Measurements from ENCODE around the gene MCRIP2. TPM values are rescaled to one million over a fixed set of nuclear protein-coding genes. Genes with fewer than 3 reads are reported as not detected.

Gene MCRIP2
- total RNA-seq, 4 donors from 2014 or later = 61.3 to 124 (median 69.1) TPM

- intact Hi-C loops (cut with DNase I) = no loop called here
- no peaks in the 10 kb centered on the region for H3K36me3 ChIP-seq
- H3K27ac ChIP-seq = no peak overlapping the region
- no peaks in the 10 kb centered on the region for H3K9me3 ChIP-seq
- DNase-seq = no peak
- H3K4me1 ChIP-seq = peaks cover 28 to 42% of the 10 kb centered on the region in 2 donors
- 77 to 79% methylated on average over 7 to 8 of the region's 9 CpGs for WGBS, 2 donors
- TF ChIP-seq, protein P1, sequence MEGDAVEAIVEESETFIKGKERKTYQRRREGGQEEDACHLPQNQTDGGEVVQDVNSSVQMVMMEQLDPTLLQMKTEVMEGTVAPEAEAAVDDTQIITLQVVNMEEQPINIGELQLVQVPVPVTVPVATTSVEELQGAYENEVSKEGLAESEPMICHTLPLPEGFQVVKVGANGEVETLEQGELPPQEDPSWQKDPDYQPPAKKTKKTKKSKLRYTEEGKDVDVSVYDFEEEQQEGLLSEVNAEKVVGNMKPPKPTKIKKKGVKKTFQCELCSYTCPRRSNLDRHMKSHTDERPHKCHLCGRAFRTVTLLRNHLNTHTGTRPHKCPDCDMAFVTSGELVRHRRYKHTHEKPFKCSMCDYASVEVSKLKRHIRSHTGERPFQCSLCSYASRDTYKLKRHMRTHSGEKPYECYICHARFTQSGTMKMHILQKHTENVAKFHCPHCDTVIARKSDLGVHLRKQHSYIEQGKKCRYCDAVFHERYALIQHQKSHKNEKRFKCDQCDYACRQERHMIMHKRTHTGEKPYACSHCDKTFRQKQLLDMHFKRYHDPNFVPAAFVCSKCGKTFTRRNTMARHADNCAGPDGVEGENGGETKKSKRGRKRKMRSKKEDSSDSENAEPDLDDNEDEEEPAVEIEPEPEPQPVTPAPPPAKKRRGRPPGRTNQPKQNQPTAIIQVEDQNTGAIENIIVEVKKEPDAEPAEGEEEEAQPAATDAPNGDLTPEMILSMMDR (IDR thresholded peaks at IDR 0.05) = no peak
- no peak for TF ChIP-seq POLR2A (IDR thresholded peaks at IDR 0.05)
- no peaks in the 10 kb centered on the region for H3K27me3 ChIP-seq
- no peak overlapping the region for H3K4me3 ChIP-seq (replicated peaks in 1 of 3)
These were observed 2.8 kb upstream of the MCRIP2 start for GRCh38 chr16:638836-639235.

- WGBS, 2 donors = 95% methylated on average over 4 of the region's 5 CpGs; no CpG with 5 or more reads in 1 of the 2 donors
- Histone ChIP-seq H3K4me3 (replicated peaks in 1 of 3) (no peak overlapping the region), H3K27me3 (no peaks in the 10 kb centered on the region), H3K36me3 (no peaks in the 10 kb centered on the region), H3K4me1 (peaks cover 30 to 49% of the 10 kb centered on the region in 2 donors), H3K9me3 (no peaks in the 10 kb centered on the region), H3K27ac (no peak overlapping the region)
- no peak for DNase-seq
- no peak for TF ChIP-seq POLR2A (IDR thresholded peaks at IDR 0.05)
- TF ChIP-seq, protein P1 (IDR thresholded peaks at IDR 0.05) = no peak
- intact Hi-C loops (cut with DNase I) = no loop called here
These were observed 1.0 kb upstream of the MCRIP2 start for GRCh38 chr16:640614-641013.

- Histone ChIP-seq H3K27me3 (no peaks in the 10 kb centered on the region), H3K4me3 (replicated peaks in 1 of 3) (peak overlapping the region; percentile 31 to 93 (median 64)), H3K9me3 (no peaks in the 10 kb centered on the region), H3K27ac (peak overlapping the region; percentile 71 to 86 (median 83)), H3K4me1 (peaks cover 43 to 63% of the 10 kb centered on the region in 2 donors), H3K36me3 (no peaks in the 10 kb centered on the region)
- TF ChIP-seq POLR2A (IDR thresholded peaks at IDR 0.05) = no peak
- TF ChIP-seq, protein P1 (IDR thresholded peaks at IDR 0.05) = no peak
- intact Hi-C loops (cut with DNase I) = no loop called here
- peak; percentile 79 to 82 for DNase-seq
- WGBS, 2 donors = 15 to 59% methylated on average over 11 to 18 of the region's 72 CpGs
These were observed 791 bp downstream of the MCRIP2 start for GRCh38 chr16:642189-643049.

- peaks cover 43 to 63% of the 10 kb centered on the region in 2 donors for H3K4me1 ChIP-seq
- no peaks in the 10 kb centered on the region for H3K9me3 ChIP-seq
- H3K4me3 ChIP-seq (replicated peaks in 1 of 3) = peak overlapping the region in 2 of 3 donors; percentile 64 to 93
- no peak for DNase-seq
- intact Hi-C loops (cut with DNase I) = no loop called here
- no peak for TF ChIP-seq POLR2A (IDR thresholded peaks at IDR 0.05)
- TF ChIP-seq, protein P1 (IDR thresholded peaks at IDR 0.05) = no peak
- no peaks in the 10 kb centered on the region for H3K36me3 ChIP-seq
- no peaks in the 10 kb centered on the region for H3K27me3 ChIP-seq
- peak overlapping the region; percentile 25 to 86 (median 54) for H3K27ac ChIP-seq
- WGBS, 2 donors = 71 to 84% methylated on average over 3 to 8 of the region's 13 CpGs
These were observed 1.4 kb downstream of the MCRIP2 start for GRCh38 chr16:643050-643368.

DNA sequence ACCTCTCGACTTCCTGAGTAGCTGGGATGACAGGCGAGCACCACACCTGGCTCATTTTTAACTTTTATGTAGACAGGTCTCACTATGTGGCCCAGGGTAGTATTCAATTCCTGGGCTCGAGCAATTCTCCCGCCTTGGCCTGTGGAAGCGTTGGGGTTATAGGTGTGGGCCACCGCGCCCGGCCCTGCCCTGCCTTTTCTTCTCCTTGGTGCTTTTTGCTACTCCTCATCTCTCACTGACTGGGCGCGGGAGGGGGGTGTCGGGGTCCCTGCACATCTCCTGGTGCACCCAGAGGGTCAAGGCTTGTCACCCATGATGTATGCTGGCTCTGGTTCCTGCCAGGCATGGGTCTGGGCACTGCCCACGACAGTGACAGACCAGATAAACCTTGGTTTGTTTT, 2.9 kb downstream of the MCRIP2 start:
- WGBS, 2 donors = 93 to 98% methylated on average over 12 of the region's 12 CpGs
- H3K36me3 ChIP-seq = no peaks in the 10 kb centered on the region
- DNase-seq = no peak
- intact Hi-C loops (cut with DNase I) = no loop called here
- H3K9me3 ChIP-seq = no peaks in the 10 kb centered on the region
- peaks cover 51 to 68% of the 10 kb centered on the region in 2 donors for H3K4me1 ChIP-seq
- no peaks in the 10 kb centered on the region for H3K27me3 ChIP-seq
- no peak overlapping the region for H3K27ac ChIP-seq
- H3K4me3 ChIP-seq (replicated peaks in 1 of 3) = no peak overlapping the region
- no peak for TF ChIP-seq POLR2A (IDR thresholded peaks at IDR 0.05)
- TF ChIP-seq, protein P1 (IDR thresholded peaks at IDR 0.05) = no peak

Measured in thyroid gland (tissue), 4 donors.